AG09319 (cell line): ENCODE data around the gene DMRTC1B.
"Not testable (repeated sequence)": the region's sequence is repeated elsewhere in the genome, so short reads cannot be mapped to it uniquely, and the experiment has no call there.

ENCODE experiments used
- DNase-seq: peaks from one replicate; pipeline ENCODE4 v3.0.0-alpha.2; 2010; ENCODE audit warnings: low read depth; ENCODE audit errors: extremely low read depth
- CTCF ChIP-seq: IDR thresholded peaks from 2 replicates; pipeline ENCODE4 v1.5.1; 2011; ENCODE audit warnings: low read depth, mild to moderate bottlenecking, inconsistent platforms, low read length, moderate library complexity

DMRTC1B gene

GRCh38 chrX:72776653-72777466 lies at the start of gene DMRTC1B:
DMRTC1B (plus strand) TSS chrX:72776890; CDS start chrX:72845136, 68,246 bp downstream.
- not testable (repeated sequence) for DNase-seq

- TF ChIP-seq CTCF = no peak
- DNase-seq = no peak
These were observed 48.8 kb upstream of the DMRTC1B start for GRCh38 chrX:72727846-72728245.

- not testable (repeated sequence) for DNase-seq
These were observed 43.1 kb upstream of the DMRTC1B start for GRCh38 chrX:72733636-72734035.

- no peak for TF ChIP-seq CTCF
- no peak for DNase-seq
These were observed 41.1 kb upstream of the DMRTC1B start for GRCh38 chrX:72735561-72735960.

GRCh38 chrX:72745546-72745945 lies 31.1 kb upstream of the DMRTC1B start:
- DNase-seq = not testable (repeated sequence)

- not testable (repeated sequence) for DNase-seq
These were observed 28.1 kb upstream of the DMRTC1B start for GRCh38 chrX:72748545-72748944.

- not testable (repeated sequence) for DNase-seq
These were observed 16.2 kb upstream of the DMRTC1B start for GRCh38 chrX:72760454-72760853.

GRCh38 chrX:72777467-72777790 lies 739 bp downstream of the DMRTC1B start:
- DNase-seq = not testable (repeated sequence)

- not testable (repeated sequence) for DNase-seq
These were observed 1.5 kb downstream of the DMRTC1B start for GRCh38 chrX:72778146-72778545.

- DNase-seq = not testable (repeated sequence)
These were observed 5.9 kb downstream of the DMRTC1B start, which contains the start of gene FAM236B for GRCh38 chrX:72782560-72782959. FAM236B (minus strand) TSS chrX:72782660; CDS start chrX:72782560, 100 bp downstream.

GRCh38 chrX:72783365-72783936 lies 6.8 kb downstream of the DMRTC1B start:
- not testable (repeated sequence) for DNase-seq

- not testable (repeated sequence) for DNase-seq
These were observed 7.3 kb downstream of the DMRTC1B start for GRCh38 chrX:72783964-72784363.

- not testable (repeated sequence) for DNase-seq
These were observed 11.5 kb downstream of the DMRTC1B start for GRCh38 chrX:72788142-72788541.

GRCh38 chrX:72790390-72790789 lies 13.7 kb downstream of the DMRTC1B start:
- DNase-seq = not testable (repeated sequence)

GRCh38 chrX:72808110-72808509 lies 31.4 kb downstream of the DMRTC1B start, which contains the start of gene FAM236D:
FAM236D (minus strand) TSS chrX:72808210; CDS start chrX:72808110, 100 bp downstream.
- not testable (repeated sequence) for DNase-seq

- not testable (repeated sequence) for DNase-seq
These were observed 54.0 kb downstream of the DMRTC1B start for GRCh38 chrX:72830701-72831100.

GRCh38 chrX:72837532-72837931 lies 60.8 kb downstream of the DMRTC1B start:
- DNase-seq = not testable (repeated sequence)

GRCh38 chrX:72882898-72883297 lies 106.2 kb downstream of the DMRTC1B start:
- DNase-seq = not testable (repeated sequence)

- DNase-seq = not testable (repeated sequence)
These were observed 113.0 kb downstream of the DMRTC1B start for GRCh38 chrX:72889740-72890139.
